ENCODE results near the gene CACNA1I. TPM values are rescaled to one million over a fixed set of nuclear protein-coding genes. Genes with fewer than 3 reads are reported as not detected.

Gene CACNA1I
- total RNA-seq, 1 donor from 2014 or later: 0.60 TPM

DNA sequence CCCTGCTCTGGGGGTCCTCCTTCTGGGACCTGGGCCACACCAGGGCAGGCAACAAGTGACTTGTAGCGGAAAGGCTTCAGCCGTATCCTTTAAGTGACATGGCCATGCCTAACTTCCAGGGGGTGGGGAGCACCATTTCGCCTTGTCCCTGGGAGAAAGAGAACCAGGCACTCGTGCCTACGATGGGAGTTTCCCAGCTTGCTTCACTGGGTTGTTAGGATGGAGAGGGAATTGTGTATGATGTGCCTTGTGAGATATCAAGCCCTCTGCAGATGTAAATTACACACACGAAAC lies 151.4 kb downstream of the CACNA1I start:
- Mint-ChIP-seq H3K36me3 (no peaks in the 10 kb centered on the region), H3K27me3 (peaks cover 17% of the 10 kb centered on the region), H3K4me3 (no peak overlapping the region), H3K27ac (no peak overlapping the region), H3K4me1 (ENCODE audit: unreplicated experiment) (peaks cover 16% of the 10 kb centered on the region), H3K9me3 (no peaks in the 10 kb centered on the region)
- peak; percentile 45 for DNase-seq (ENCODE audit: extremely low spot score, unreplicated experiment)
- TF ChIP-seq, protein P1, sequence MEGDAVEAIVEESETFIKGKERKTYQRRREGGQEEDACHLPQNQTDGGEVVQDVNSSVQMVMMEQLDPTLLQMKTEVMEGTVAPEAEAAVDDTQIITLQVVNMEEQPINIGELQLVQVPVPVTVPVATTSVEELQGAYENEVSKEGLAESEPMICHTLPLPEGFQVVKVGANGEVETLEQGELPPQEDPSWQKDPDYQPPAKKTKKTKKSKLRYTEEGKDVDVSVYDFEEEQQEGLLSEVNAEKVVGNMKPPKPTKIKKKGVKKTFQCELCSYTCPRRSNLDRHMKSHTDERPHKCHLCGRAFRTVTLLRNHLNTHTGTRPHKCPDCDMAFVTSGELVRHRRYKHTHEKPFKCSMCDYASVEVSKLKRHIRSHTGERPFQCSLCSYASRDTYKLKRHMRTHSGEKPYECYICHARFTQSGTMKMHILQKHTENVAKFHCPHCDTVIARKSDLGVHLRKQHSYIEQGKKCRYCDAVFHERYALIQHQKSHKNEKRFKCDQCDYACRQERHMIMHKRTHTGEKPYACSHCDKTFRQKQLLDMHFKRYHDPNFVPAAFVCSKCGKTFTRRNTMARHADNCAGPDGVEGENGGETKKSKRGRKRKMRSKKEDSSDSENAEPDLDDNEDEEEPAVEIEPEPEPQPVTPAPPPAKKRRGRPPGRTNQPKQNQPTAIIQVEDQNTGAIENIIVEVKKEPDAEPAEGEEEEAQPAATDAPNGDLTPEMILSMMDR (conservative IDR thresholded peaks at IDR 0.05): no peak

DNA sequence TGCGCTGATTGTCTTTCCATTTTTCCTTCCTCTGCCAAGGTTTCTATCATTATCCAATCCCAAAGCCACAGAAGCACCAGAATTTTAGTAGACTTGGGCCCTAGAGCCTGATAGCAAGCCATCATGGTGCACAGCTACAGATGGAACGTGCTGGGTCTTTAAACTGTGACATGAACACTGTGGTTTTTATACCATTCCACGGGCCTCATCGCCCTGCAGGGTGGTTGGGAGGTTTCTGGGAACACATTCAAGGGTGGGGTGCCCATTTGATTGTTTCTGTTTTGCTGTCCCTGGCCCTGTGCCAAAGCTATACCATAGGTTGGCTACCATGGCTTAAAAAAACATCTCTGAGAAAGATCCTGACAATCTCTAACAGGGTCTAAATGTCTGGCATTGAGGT lies 151.9 kb downstream of the CACNA1I start:
- Mint-ChIP-seq H3K27me3 (peaks cover 20% of the 10 kb centered on the region), H3K4me1 (ENCODE audit: unreplicated experiment) (peaks cover 12% of the 10 kb centered on the region), H3K4me3 (no peak overlapping the region), H3K36me3 (no peaks in the 10 kb centered on the region), H3K27ac (no peak overlapping the region), H3K9me3 (no peaks in the 10 kb centered on the region)
- TF ChIP-seq, protein P1 (conservative IDR thresholded peaks at IDR 0.05): no peak
- peak; percentile 37 for DNase-seq (ENCODE audit: extremely low spot score, unreplicated experiment)

DNA sequence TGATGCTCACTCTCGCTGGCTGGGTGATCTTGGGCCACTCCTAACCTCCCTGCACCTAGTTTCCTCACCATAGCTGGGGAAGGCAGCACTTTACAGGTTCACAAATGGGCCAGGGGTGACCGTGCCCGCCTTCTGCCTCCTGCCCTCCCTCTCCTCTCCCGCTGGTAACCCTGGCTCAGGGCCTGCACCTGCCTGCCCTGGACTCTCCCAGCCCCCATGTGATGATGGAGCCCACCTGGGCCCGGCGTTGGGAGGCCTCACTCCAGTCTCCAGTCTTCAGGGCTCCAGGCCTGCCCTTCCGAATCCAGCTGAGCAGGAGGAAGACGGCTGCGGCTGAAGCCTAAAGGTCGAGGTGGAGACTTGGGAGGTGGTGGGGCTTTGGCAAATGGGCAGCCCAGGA lies 152.9 kb downstream of the CACNA1I start:
- no peaks in the 10 kb centered on the region for H3K9me3 Mint-ChIP-seq
- peak; percentile 44 for DNase-seq (ENCODE audit: extremely low spot score, unreplicated experiment)
- H3K4me3 Mint-ChIP-seq: no peak overlapping the region
- TF ChIP-seq, protein P1 (conservative IDR thresholded peaks at IDR 0.05): no peak
- no peak overlapping the region for H3K27ac Mint-ChIP-seq
- H3K27me3 Mint-ChIP-seq: peaks cover 21% of the 10 kb centered on the region
- no peaks in the 10 kb centered on the region for H3K36me3 Mint-ChIP-seq
- H3K4me1 Mint-ChIP-seq (ENCODE audit: unreplicated experiment): peaks cover 12% of the 10 kb centered on the region

DNA sequence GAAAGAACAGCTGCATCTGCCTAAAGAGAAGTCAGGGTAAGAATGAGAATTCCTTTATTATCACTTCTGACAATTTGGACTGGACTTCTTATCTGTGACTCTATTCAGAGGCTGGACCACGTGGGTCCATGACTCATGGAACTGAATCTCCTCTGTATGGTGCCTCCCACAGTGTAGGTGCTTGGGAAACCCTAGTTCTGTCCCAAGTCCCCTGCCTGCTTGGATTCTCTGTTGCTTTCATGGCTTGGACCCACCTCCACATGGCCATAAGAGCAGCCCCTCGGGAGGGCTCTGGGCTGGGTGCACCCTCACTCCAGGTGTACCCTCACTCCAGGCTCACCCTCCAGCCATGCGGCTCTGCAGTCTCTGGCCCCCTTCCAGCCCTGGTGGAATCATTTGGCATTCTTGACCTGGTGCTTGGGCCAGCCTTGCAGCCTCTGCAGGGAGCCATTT lies 153.4 kb downstream of the CACNA1I start:
- no peaks in the 10 kb centered on the region for H3K36me3 Mint-ChIP-seq
- H3K9me3 Mint-ChIP-seq: no peaks in the 10 kb centered on the region
- no peak for DNase-seq (ENCODE audit: extremely low spot score, unreplicated experiment)
- TF ChIP-seq, protein P1 (conservative IDR thresholded peaks at IDR 0.05): no peak
- peaks cover 12% of the 10 kb centered on the region for H3K4me1 Mint-ChIP-seq (ENCODE audit: unreplicated experiment)
- no peak overlapping the region for H3K4me3 Mint-ChIP-seq
- peaks cover 21% of the 10 kb centered on the region for H3K27me3 Mint-ChIP-seq
- H3K27ac Mint-ChIP-seq: no peak overlapping the region

DNA sequence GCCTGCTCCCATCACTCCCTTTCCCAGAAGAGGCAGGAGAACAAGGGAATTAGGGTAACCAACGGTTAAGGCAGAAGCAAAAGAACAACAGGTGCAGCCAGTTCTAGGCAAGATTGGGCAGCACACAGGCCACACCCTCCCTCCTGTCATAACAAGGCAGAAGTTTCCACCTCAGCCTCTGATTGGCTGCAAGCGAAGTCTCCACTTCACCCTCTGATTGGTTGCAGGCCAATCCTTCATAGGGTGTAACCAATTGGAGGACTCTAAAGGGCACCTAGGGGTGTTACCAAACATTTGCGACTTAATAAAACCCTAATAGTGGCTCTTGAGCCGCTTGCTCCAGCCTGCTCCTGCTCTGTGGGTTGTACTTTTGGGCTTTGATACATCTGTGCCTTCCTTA lies 153.8 kb downstream of the CACNA1I start:
- no peaks in the 10 kb centered on the region for H3K36me3 Mint-ChIP-seq
- no peaks in the 10 kb centered on the region for H3K9me3 Mint-ChIP-seq
- DNase-seq (ENCODE audit: extremely low spot score, unreplicated experiment): no peak
- no peak overlapping the region for H3K4me3 Mint-ChIP-seq
- peaks cover 12% of the 10 kb centered on the region for H3K4me1 Mint-ChIP-seq (ENCODE audit: unreplicated experiment)
- TF ChIP-seq, protein P1 (conservative IDR thresholded peaks at IDR 0.05): no peak
- no peak overlapping the region for H3K27ac Mint-ChIP-seq
- peaks cover 21% of the 10 kb centered on the region for H3K27me3 Mint-ChIP-seq

DNA sequence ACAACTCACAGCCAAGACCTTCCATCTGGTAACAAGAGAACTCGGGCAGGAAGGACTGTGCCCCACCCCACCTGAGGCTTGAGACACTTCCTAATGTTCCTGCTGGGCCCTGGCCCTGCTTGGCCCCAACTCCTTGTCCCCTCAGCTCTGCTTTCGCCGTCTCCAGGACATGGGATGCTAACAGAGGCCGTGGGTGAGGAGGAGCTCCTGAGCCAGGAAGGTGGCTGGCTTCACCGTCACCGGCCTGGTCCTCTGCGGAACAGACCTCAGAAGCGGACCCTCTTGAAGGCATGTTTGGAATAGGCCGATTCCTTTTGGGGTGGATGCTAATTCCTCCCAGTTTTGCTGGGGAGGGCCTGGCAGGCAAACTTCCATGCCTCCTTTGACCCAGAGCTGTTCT lies 154.3 kb downstream of the CACNA1I start:
- DNase-seq (ENCODE audit: extremely low spot score, unreplicated experiment): no peak
- H3K27ac Mint-ChIP-seq: no peak overlapping the region
- H3K9me3 Mint-ChIP-seq: no peaks in the 10 kb centered on the region
- H3K4me1 Mint-ChIP-seq (ENCODE audit: unreplicated experiment): peaks cover 10% of the 10 kb centered on the region
- H3K27me3 Mint-ChIP-seq: peaks cover 21% of the 10 kb centered on the region
- TF ChIP-seq, protein P1 (conservative IDR thresholded peaks at IDR 0.05): no peak
- H3K4me3 Mint-ChIP-seq: no peak overlapping the region
- H3K36me3 Mint-ChIP-seq: no peaks in the 10 kb centered on the region
